Activated naive CD8-positive, alpha-beta T cell (primary cell): Measurements from ENCODE around the gene TRABD2B.

Experiments used
- H3K27ac Mint-ChIP-seq: one replicate; pipeline ENCODE4 v1.8.0; 2021; ENCODE audit warnings: mixed read lengths
- H3K27me3 Mint-ChIP-seq: one replicate; pipeline ENCODE4 v1.8.0; 2021; ENCODE audit warnings: mixed read lengths
- H3K36me3 Mint-ChIP-seq: one replicate; pipeline ENCODE4 v1.8.0; 2021; ENCODE audit warnings: mixed read lengths
- H3K4me1 Mint-ChIP-seq: one replicate; pipeline ENCODE4 v1.8.0; 2021; ENCODE audit warnings: low read depth, mixed read lengths
- H3K4me3 Mint-ChIP-seq: one replicate; pipeline ENCODE4 v1.8.0; 2021; ENCODE audit warnings: mild to moderate bottlenecking, mixed read lengths
- H3K9me3 Mint-ChIP-seq: one replicate; pipeline ENCODE4 v1.8.0; 2021; ENCODE audit warnings: low read depth, mixed read lengths

The TRABD2B gene

GRCh38 chr1:47932743-47933142, 64.4 kb downstream of the TRABD2B start:
- Mint-ChIP-seq H3K27me3 (peaks cover 8% of the 10 kb centered on the region), H3K4me1 (no peaks in the 10 kb centered on the region), H3K36me3 (no peaks in the 10 kb centered on the region), H3K4me3 (no peak overlapping the region), H3K9me3 (no peaks in the 10 kb centered on the region), H3K27ac (no peak overlapping the region)

- H3K4me3 Mint-ChIP-seq, result no peak overlapping the region
- peaks cover 8% of the 10 kb centered on the region for H3K27me3 Mint-ChIP-seq
- no peaks in the 10 kb centered on the region for H3K9me3 Mint-ChIP-seq
- no peaks in the 10 kb centered on the region for H3K4me1 Mint-ChIP-seq
- H3K36me3 Mint-ChIP-seq, result no peaks in the 10 kb centered on the region
- no peak overlapping the region for H3K27ac Mint-ChIP-seq
Observed at GRCh38 chr1:47931395-47931794, 65.8 kb downstream of the TRABD2B start.

GRCh38 chr1:47930210-47930840, 66.9 kb downstream of the TRABD2B start:
- Mint-ChIP-seq H3K36me3 (no peaks in the 10 kb centered on the region), H3K9me3 (no peaks in the 10 kb centered on the region), H3K4me3 (no peak overlapping the region), H3K27me3 (peaks cover 8% of the 10 kb centered on the region), H3K4me1 (no peaks in the 10 kb centered on the region), H3K27ac (no peak overlapping the region)

- Mint-ChIP-seq H3K27me3 (peaks cover 8% of the 10 kb centered on the region), H3K36me3 (no peaks in the 10 kb centered on the region), H3K4me1 (no peaks in the 10 kb centered on the region), H3K9me3 (no peaks in the 10 kb centered on the region), H3K27ac (no peak overlapping the region), H3K4me3 (no peak overlapping the region)
Observed at GRCh38 chr1:47927165-47927564, 70.0 kb downstream of the TRABD2B start.

GRCh38 chr1:47926461-47926999, 70.7 kb downstream of the TRABD2B start:
- no peak overlapping the region for H3K4me3 Mint-ChIP-seq
- H3K27me3 Mint-ChIP-seq, result peaks cover 8% of the 10 kb centered on the region
- H3K36me3 Mint-ChIP-seq, result no peaks in the 10 kb centered on the region
- H3K27ac Mint-ChIP-seq, result no peak overlapping the region
- no peaks in the 10 kb centered on the region for H3K4me1 Mint-ChIP-seq
- H3K9me3 Mint-ChIP-seq, result no peaks in the 10 kb centered on the region

GRCh38 chr1:47924270-47925048, 72.7 kb downstream of the TRABD2B start:
- Mint-ChIP-seq H3K4me3 (no peak overlapping the region), H3K9me3 (no peaks in the 10 kb centered on the region), H3K27ac (no peak overlapping the region), H3K27me3 (peaks cover 6% of the 10 kb centered on the region), H3K36me3 (no peaks in the 10 kb centered on the region), H3K4me1 (no peaks in the 10 kb centered on the region)

- Mint-ChIP-seq H3K36me3 (no peaks in the 10 kb centered on the region), H3K27ac (no peak overlapping the region), H3K4me3 (no peak overlapping the region), H3K4me1 (no peaks in the 10 kb centered on the region), H3K9me3 (no peaks in the 10 kb centered on the region), H3K27me3 (peaks cover 8% of the 10 kb centered on the region)
Observed at GRCh38 chr1:47921935-47922415, 75.2 kb downstream of the TRABD2B start.

- Mint-ChIP-seq H3K36me3 (no peaks in the 10 kb centered on the region), H3K27me3 (peaks cover 6% of the 10 kb centered on the region), H3K9me3 (no peaks in the 10 kb centered on the region), H3K27ac (no peak overlapping the region), H3K4me3 (no peak overlapping the region), H3K4me1 (no peaks in the 10 kb centered on the region)
Observed at GRCh38 chr1:47919113-47919833, 77.9 kb downstream of the TRABD2B start.

GRCh38 chr1:47918257-47918867, 78.8 kb downstream of the TRABD2B start:
- Mint-ChIP-seq H3K36me3 (no peaks in the 10 kb centered on the region), H3K4me3 (no peak overlapping the region), H3K9me3 (no peaks in the 10 kb centered on the region), H3K27me3 (peaks cover 6% of the 10 kb centered on the region), H3K27ac (no peak overlapping the region), H3K4me1 (no peaks in the 10 kb centered on the region)

GRCh38 chr1:47917687-47918086, 79.5 kb downstream of the TRABD2B start:
- Mint-ChIP-seq H3K27me3 (peaks cover 2% of the 10 kb centered on the region), H3K4me3 (no peak overlapping the region), H3K4me1 (no peaks in the 10 kb centered on the region), H3K9me3 (no peaks in the 10 kb centered on the region), H3K27ac (no peak overlapping the region), H3K36me3 (no peaks in the 10 kb centered on the region)

GRCh38 chr1:47915677-47916353, 81.4 kb downstream of the TRABD2B start:
- H3K27me3 Mint-ChIP-seq, result peaks cover 2% of the 10 kb centered on the region
- no peaks in the 10 kb centered on the region for H3K4me1 Mint-ChIP-seq
- H3K27ac Mint-ChIP-seq, result no peak overlapping the region
- H3K9me3 Mint-ChIP-seq, result no peaks in the 10 kb centered on the region
- H3K36me3 Mint-ChIP-seq, result no peaks in the 10 kb centered on the region
- no peak overlapping the region for H3K4me3 Mint-ChIP-seq

- peaks cover 2% of the 10 kb centered on the region for H3K27me3 Mint-ChIP-seq
- H3K4me3 Mint-ChIP-seq, result no peak overlapping the region
- no peaks in the 10 kb centered on the region for H3K36me3 Mint-ChIP-seq
- H3K9me3 Mint-ChIP-seq, result no peaks in the 10 kb centered on the region
- H3K4me1 Mint-ChIP-seq, result no peaks in the 10 kb centered on the region
- no peak overlapping the region for H3K27ac Mint-ChIP-seq
Observed at GRCh38 chr1:47914952-47915676, 82.1 kb downstream of the TRABD2B start.

- no peaks in the 10 kb centered on the region for H3K36me3 Mint-ChIP-seq
- no peaks in the 10 kb centered on the region for H3K9me3 Mint-ChIP-seq
- no peak overlapping the region for H3K27ac Mint-ChIP-seq
- H3K27me3 Mint-ChIP-seq, result peaks cover 2% of the 10 kb centered on the region
- no peaks in the 10 kb centered on the region for H3K4me1 Mint-ChIP-seq
- no peak overlapping the region for H3K4me3 Mint-ChIP-seq
Observed at GRCh38 chr1:47914218-47914938, 82.8 kb downstream of the TRABD2B start.
